ENCODE results near the gene SOHLH2. TPM values are rescaled to one million over a fixed set of nuclear protein-coding genes. Genes with fewer than 3 reads are reported as not detected.

Gene SOHLH2
- total RNA-seq, 2 experiments from 2014 or later = not detected

DNA sequence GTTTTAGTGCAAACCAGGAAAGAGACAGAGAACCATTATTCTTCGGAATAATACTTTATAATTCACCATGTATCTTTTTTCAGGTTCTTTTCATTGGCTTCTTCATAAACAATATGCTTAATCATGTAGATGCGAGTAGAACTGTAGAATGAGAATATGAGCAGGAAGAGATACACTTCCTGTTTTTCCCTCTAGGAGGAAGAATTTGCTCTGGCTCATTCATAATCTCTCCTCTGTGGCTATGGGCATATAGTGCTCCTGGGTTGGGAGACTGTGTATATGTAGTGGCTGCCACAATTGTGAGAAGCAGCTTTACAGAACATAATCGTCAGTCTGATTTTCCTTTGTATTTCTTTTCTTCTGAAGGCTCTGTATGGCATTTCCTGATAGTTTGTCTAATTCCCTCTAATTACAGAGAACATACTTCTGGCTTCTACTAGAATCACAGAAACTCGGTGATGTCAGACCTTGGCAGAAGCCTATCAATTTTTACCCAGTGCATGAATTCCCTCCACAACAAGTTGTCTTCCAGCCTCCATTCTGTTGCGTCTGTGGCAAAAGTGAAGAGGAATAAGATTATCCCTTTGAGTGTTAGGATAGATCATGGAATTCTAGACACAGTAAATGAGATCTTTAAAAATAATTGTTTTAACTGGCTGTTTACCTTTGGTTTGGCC, 80.3 kb downstream of the SOHLH2 start:
- no peak overlapping the region for H3K27ac Mint-ChIP-seq
- CTCF ChIA-PET = no interaction called here
- H3K36me3 Mint-ChIP-seq = no peaks in the 10 kb centered on the region
- no peaks in the 10 kb centered on the region for H3K4me1 Mint-ChIP-seq
- DNase-seq = no peak
- peaks cover 4% of the 10 kb centered on the region for H3K9me3 Mint-ChIP-seq (ENCODE audit: low read depth)
- peaks cover 27% of the 10 kb centered on the region for H3K27me3 Mint-ChIP-seq
- no peak overlapping the region for H3K4me3 Mint-ChIP-seq
- no peak for ATAC-seq

- no peak for ATAC-seq
- no peaks in the 10 kb centered on the region for H3K4me1 Mint-ChIP-seq
- H3K4me3 Mint-ChIP-seq = no peak overlapping the region
- H3K36me3 Mint-ChIP-seq = no peaks in the 10 kb centered on the region
- CTCF ChIA-PET = no interaction called here
- peaks cover 27% of the 10 kb centered on the region for H3K27me3 Mint-ChIP-seq
- H3K9me3 Mint-ChIP-seq (ENCODE audit: low read depth) = peaks cover 4% of the 10 kb centered on the region
- DNase-seq = no peak
- H3K27ac Mint-ChIP-seq = no peak overlapping the region
Observed at GRCh38 chr13:36132376-36132775, 82.0 kb downstream of the SOHLH2 start.

GRCh38 chr13:36131931-36132297, 82.4 kb downstream of the SOHLH2 start:
- CTCF ChIA-PET = no interaction called here

GRCh38 chr13:36131222-36131930, 83.0 kb downstream of the SOHLH2 start, which contains the start of gene DCLK1:
Gene DCLK1, minus strand, starts transcription at chr13:36131382.
- peaks cover 27% of the 10 kb centered on the region for H3K27me3 Mint-ChIP-seq
- no peaks in the 10 kb centered on the region for H3K36me3 Mint-ChIP-seq
- H3K27ac Mint-ChIP-seq = no peak within 1 kb of the TSS
- peaks cover 4% of the 10 kb centered on the region for H3K9me3 Mint-ChIP-seq (ENCODE audit: low read depth)
- DNase-seq (no peak), ATAC-seq (no peak)
- H3K4me3 Mint-ChIP-seq = no peak within 1 kb of the TSS
- H3K4me1 Mint-ChIP-seq = no peaks in the 10 kb centered on the region
- CTCF ChIA-PET = no interaction called here

More at GRCh38 chr13:36131931-36132297, 82.4 kb downstream of the SOHLH2 start:
- Mint-ChIP-seq H3K27me3 (peaks cover 27% of the 10 kb centered on the region), H3K27ac (no peak overlapping the region), H3K9me3 (ENCODE audit: low read depth) (peaks cover 4% of the 10 kb centered on the region), H3K36me3 (no peaks in the 10 kb centered on the region), H3K4me3 (no peak overlapping the region), H3K4me1 (no peaks in the 10 kb centered on the region)
- DNase-seq (no peak), ATAC-seq (no peak)

DNA sequence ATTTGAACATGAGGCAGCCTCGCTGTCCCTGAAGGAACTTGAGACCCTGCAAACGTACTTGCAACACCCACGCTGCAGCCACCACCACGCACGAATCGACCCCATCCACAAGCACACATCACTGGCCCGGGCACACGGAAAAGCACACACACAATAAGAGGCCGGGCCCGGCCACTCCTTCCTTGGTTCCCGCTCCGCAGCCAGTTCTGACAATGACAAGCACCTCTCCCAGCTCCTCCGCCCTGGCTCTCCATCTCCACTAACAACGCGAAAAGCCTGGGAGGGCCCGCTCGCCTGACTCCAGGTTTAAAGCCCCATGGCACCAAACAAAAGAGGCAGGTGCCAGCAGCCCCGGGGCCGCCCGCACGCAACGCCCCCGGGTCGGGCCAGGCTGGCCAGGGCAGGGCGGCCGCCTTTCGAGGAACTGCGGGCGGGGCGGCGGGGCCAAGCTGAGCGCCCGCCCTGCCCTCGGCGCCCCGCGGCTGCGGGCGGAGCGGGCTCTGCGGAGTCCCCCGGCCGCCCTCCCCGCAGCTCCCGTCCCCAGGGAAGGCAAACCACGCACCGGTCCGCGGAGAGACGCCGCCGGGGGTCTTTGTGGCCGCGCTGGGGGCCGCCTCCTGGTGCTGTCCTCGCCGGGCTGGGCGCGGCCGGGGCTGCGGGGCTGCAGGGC, 83.7 kb downstream of the SOHLH2 start:
- H3K27ac Mint-ChIP-seq = no peak overlapping the region
- ATAC-seq (no peak), DNase-seq (no peak)

GRCh38 chr13:36130193-36130551, 84.2 kb downstream of the SOHLH2 start:
- H3K4me1 Mint-ChIP-seq = no peaks in the 10 kb centered on the region
- no peak overlapping the region for H3K4me3 Mint-ChIP-seq
- H3K27ac Mint-ChIP-seq = no peak overlapping the region
- peaks cover 27% of the 10 kb centered on the region for H3K27me3 Mint-ChIP-seq
- CTCF ChIA-PET = no interaction called here
- H3K9me3 Mint-ChIP-seq (ENCODE audit: low read depth) = no peaks in the 10 kb centered on the region
- no peaks in the 10 kb centered on the region for H3K36me3 Mint-ChIP-seq
- ATAC-seq = no peak
- no peak for DNase-seq

More for the DNA sequence above, 83.7 kb downstream of the SOHLH2 start:
- CTCF ChIA-PET = no interaction called here
- H3K27me3 Mint-ChIP-seq = peaks cover 27% of the 10 kb centered on the region
- no peaks in the 10 kb centered on the region for H3K4me1 Mint-ChIP-seq
- H3K36me3 Mint-ChIP-seq = no peaks in the 10 kb centered on the region
- peaks cover 1% of the 10 kb centered on the region for H3K9me3 Mint-ChIP-seq (ENCODE audit: low read depth)
- H3K4me3 Mint-ChIP-seq = no peak overlapping the region

DNA sequence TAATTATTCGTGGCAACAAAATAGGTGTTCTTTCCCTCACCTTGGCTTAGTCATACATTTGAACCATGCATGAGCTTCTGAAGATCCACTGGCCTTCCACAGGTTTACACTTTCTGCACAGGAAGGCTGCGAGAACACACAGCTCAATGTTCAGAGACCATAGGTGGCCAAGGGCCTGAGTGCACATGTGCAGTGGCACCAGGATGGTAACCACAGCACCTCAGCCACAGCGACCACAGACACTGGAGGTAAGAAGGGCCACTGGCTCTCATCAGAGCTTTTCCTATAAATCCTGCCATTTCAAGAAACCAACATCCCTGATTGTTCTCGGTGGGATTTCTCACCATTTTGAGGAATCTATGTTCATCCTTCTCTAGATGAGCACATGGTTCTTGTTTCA, 84.8 kb downstream of the SOHLH2 start:
- ATAC-seq (no peak), DNase-seq (no peak)
- no peak overlapping the region for H3K4me3 Mint-ChIP-seq
- H3K9me3 Mint-ChIP-seq (ENCODE audit: low read depth) = no peaks in the 10 kb centered on the region
- H3K27ac Mint-ChIP-seq = no peak overlapping the region
- H3K27me3 Mint-ChIP-seq = peaks cover 27% of the 10 kb centered on the region
- no peaks in the 10 kb centered on the region for H3K4me1 Mint-ChIP-seq
- CTCF ChIA-PET = no interaction called here
- H3K36me3 Mint-ChIP-seq = no peaks in the 10 kb centered on the region

GRCh38 chr13:36126491-36126890, 87.9 kb downstream of the SOHLH2 start:
- no peak overlapping the region for H3K4me3 Mint-ChIP-seq
- H3K27me3 Mint-ChIP-seq = peaks cover 13% of the 10 kb centered on the region
- no peak for ATAC-seq
- CTCF ChIA-PET = no interaction called here
- no peaks in the 10 kb centered on the region for H3K36me3 Mint-ChIP-seq
- no peaks in the 10 kb centered on the region for H3K4me1 Mint-ChIP-seq
- H3K27ac Mint-ChIP-seq = no peak overlapping the region
- H3K9me3 Mint-ChIP-seq (ENCODE audit: low read depth) = no peaks in the 10 kb centered on the region
- DNase-seq = no peak

GRCh38 chr13:36125841-36126240, 88.5 kb downstream of the SOHLH2 start:
- CTCF ChIA-PET = no interaction called here
- no peak overlapping the region for H3K4me3 Mint-ChIP-seq
- ATAC-seq (no peak), DNase-seq (no peak)
- H3K9me3 Mint-ChIP-seq (ENCODE audit: low read depth) = no peaks in the 10 kb centered on the region
- H3K36me3 Mint-ChIP-seq = no peaks in the 10 kb centered on the region
- peaks cover 11% of the 10 kb centered on the region for H3K27me3 Mint-ChIP-seq
- no peak overlapping the region for H3K27ac Mint-ChIP-seq
- H3K4me1 Mint-ChIP-seq = no peaks in the 10 kb centered on the region

GRCh38 chr13:36124236-36124822, 90.0 kb downstream of the SOHLH2 start:
- Mint-ChIP-seq H3K4me3 (no peak overlapping the region), H3K9me3 (ENCODE audit: low read depth) (no peaks in the 10 kb centered on the region), H3K4me1 (no peaks in the 10 kb centered on the region), H3K27me3 (no peaks in the 10 kb centered on the region), H3K36me3 (no peaks in the 10 kb centered on the region), H3K27ac (no peak overlapping the region)
- no peak for DNase-seq
- no peak for ATAC-seq
- CTCF ChIA-PET = no interaction called here

Other genes starting within 250 kb of the SOHLH2 start
- gene DCLK1, start 83.2 kb downstream of the SOHLH2 start, total RNA-seq = not detected
- gene CCDC169, start 83.3 kb upstream of the SOHLH2 start, total RNA-seq = under 1 TPM in 1 of 2 experiments, not detected in 1; 0.45 TPM
- 10 to 100 TPM in 1 of 2 experiments, 1 to 10 TPM in 1; 8.4 to 16.3 TPM for gene SPART, start 131.8 kb upstream of the SOHLH2 start, total RNA-seq
- 1 to 10 TPM; 3.8 to 4.3 TPM for gene CCNA1, start 217.9 kb upstream of the SOHLH2 start, total RNA-seq